ENCODE results near the gene TMEM43. TPM values are rescaled to one million over a fixed set of nuclear protein-coding genes. Genes with fewer than 3 reads are reported as not detected.

The TMEM43 gene
- total and polyA plus RNA-seq, 2 of the 13 experiments (the other 11 are each of a cell fraction or from before 2014, with no cell fraction given), result 48.9 to 50.5 TPM

DNA sequence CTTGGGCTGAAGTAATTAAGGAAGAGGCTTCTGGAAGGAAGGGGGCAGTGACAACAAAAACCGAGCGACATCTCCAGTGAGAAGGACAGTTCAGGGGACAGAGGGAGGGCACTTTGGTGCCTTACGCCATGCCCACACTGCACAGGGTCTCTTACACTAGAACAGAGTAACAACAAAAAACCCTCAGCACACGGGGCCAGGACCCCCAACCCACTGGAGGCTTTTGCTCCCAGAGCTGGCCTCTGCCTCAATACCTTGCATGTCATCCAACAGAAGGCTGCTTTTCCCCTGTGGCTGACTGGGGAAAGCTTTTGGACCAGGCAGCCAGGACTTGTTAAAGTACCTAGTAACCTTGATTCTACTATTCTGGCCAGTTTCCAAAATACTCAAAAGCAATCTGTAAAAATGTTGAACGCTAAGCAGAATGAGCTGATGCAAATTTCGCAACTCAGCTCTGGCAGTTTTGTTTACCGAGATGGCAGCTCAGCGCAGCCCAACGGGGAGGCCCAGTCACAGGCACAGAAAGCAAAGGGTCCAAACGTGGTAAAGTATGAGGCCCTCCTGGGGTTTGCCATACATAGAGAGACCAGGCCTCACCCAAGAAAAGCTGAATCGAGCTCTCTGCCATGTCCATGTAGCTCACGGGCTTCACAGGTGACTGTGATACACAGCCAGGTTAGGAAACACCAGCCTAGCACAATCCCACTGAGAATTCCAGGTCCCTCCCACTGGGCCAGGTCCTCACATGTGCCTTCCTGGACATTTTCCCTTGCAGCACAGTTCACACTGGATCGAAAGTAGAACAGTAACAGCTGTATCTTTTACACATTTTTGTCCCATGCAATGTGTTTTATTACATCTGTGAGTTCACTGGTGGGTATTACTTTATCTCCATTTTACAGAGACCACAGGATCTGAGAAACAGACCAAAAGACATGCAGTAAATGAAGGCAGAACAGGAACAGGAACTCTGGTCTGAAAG is 6.2 kb upstream of the TMEM43 start (continued):
- TF ChIP-seq, protein P1, sequence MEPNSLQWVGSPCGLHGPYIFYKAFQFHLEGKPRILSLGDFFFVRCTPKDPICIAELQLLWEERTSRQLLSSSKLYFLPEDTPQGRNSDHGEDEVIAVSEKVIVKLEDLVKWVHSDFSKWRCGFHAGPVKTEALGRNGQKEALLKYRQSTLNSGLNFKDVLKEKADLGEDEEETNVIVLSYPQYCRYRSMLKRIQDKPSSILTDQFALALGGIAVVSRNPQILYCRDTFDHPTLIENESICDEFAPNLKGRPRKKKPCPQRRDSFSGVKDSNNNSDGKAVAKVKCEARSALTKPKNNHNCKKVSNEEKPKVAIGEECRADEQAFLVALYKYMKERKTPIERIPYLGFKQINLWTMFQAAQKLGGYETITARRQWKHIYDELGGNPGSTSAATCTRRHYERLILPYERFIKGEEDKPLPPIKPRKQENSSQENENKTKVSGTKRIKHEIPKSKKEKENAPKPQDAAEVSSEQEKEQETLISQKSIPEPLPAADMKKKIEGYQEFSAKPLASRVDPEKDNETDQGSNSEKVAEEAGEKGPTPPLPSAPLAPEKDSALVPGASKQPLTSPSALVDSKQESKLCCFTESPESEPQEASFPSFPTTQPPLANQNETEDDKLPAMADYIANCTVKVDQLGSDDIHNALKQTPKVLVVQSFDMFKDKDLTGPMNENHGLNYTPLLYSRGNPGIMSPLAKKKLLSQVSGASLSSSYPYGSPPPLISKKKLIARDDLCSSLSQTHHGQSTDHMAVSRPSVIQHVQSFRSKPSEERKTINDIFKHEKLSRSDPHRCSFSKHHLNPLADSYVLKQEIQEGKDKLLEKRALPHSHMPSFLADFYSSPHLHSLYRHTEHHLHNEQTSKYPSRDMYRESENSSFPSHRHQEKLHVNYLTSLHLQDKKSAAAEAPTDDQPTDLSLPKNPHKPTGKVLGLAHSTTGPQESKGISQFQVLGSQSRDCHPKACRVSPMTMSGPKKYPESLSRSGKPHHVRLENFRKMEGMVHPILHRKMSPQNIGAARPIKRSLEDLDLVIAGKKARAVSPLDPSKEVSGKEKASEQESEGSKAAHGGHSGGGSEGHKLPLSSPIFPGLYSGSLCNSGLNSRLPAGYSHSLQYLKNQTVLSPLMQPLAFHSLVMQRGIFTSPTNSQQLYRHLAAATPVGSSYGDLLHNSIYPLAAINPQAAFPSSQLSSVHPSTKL (CRISPR knock-in tag; IDR thresholded peaks at IDR 0.05), result peak; percentile 78
- peak; percentile 68; the same call in 1 of the 2 replicates for TF ChIP-seq ZNF274 (CRISPR knock-in tag; IDR thresholded peaks at IDR 0.05)
- TF ChIP-seq ZSCAN21 (CRISPR knock-in tag; IDR thresholded peaks at IDR 0.05; ENCODE audit: borderline replicate concordance), result peak; percentile 68; the same call in 1 of the 2 replicates
- TF ChIP-seq ISL2 (CRISPR knock-in tag; IDR thresholded peaks at IDR 0.05), result peak; percentile 61; the same call in 1 of the 2 replicates
- TF ChIP-seq CAMTA2 (CRISPR knock-in tag; IDR thresholded peaks at IDR 0.05; ENCODE audit: borderline replicate concordance), result 0 out of 2 replicates have a peak, but pooled peaks have one; percentile 58
- TF ChIP-seq, protein P2, sequence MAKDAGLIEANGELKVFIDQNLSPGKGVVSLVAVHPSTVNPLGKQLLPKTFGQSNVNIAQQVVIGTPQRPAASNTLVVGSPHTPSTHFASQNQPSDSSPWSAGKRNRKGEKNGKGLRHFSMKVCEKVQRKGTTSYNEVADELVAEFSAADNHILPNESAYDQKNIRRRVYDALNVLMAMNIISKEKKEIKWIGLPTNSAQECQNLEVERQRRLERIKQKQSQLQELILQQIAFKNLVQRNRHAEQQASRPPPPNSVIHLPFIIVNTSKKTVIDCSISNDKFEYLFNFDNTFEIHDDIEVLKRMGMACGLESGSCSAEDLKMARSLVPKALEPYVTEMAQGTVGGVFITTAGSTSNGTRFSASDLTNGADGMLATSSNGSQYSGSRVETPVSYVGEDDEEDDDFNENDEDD (CRISPR knock-in tag; IDR thresholded peaks at IDR 0.05; ENCODE audit: borderline replicate concordance), result 0 out of 2 replicates have a peak, but pooled peaks have one; percentile 7
- 0 out of 2 replicates have a peak, but pooled peaks have one; percentile 46 for TF ChIP-seq ZMYM3 (CRISPR knock-in tag; IDR thresholded peaks at IDR 0.05)
- peak; percentile 85 for TF ChIP-seq THAP11 (CRISPR knock-in tag; IDR thresholded peaks at IDR 0.05)
- TF ChIP-seq, protein P3, sequence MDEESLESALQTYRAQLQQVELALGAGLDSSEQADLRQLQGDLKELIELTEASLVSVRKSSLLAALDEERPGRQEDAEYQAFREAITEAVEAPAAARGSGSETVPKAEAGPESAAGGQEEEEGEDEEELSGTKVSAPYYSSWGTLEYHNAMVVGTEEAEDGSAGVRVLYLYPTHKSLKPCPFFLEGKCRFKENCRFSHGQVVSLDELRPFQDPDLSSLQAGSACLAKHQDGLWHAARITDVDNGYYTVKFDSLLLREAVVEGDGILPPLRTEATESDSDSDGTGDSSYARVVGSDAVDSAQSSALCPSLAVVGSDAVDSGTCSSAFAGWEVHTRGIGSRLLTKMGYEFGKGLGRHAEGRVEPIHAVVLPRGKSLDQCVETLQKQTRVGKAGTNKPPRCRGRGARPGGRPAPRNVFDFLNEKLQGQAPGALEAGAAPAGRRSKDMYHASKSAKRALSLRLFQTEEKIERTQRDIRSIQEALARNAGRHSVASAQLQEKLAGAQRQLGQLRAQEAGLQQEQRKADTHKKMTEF (CRISPR knock-in tag; IDR thresholded peaks at IDR 0.05), result peak; percentile 72
- peak; percentile 68 for TF ChIP-seq FOSL2 (CRISPR knock-in tag; IDR thresholded peaks at IDR 0.05)
- TF ChIP-seq, protein P4, sequence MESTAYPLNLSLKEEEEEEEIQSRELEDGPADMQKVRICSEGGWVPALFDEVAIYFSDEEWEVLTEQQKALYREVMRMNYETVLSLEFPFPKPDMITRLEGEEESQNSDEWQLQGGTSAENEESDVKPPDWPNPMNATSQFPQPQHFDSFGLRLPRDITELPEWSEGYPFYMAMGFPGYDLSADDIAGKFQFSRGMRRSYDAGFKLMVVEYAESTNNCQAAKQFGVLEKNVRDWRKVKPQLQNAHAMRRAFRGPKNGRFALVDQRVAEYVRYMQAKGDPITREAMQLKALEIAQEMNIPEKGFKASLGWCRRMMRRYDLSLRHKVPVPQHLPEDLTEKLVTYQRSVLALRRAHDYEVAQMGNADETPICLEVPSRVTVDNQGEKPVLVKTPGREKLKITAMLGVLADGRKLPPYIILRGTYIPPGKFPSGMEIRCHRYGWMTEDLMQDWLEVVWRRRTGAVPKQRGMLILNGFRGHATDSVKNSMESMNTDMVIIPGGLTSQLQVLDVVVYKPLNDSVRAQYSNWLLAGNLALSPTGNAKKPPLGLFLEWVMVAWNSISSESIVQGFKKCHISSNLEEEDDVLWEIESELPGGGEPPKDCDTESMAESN (CRISPR knock-in tag; conservative IDR thresholded peaks at IDR 0.05), result no peak
- TF ChIP-seq, protein P5, sequence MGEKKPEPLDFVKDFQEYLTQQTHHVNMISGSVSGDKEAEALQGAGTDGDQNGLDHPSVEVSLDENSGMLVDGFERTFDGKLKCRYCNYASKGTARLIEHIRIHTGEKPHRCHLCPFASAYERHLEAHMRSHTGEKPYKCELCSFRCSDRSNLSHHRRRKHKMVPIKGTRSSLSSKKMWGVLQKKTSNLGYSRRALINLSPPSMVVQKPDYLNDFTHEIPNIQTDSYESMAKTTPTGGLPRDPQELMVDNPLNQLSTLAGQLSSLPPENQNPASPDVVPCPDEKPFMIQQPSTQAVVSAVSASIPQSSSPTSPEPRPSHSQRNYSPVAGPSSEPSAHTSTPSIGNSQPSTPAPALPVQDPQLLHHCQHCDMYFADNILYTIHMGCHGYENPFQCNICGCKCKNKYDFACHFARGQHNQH (CRISPR knock-in tag; IDR thresholded peaks at IDR 0.05), result peak; percentile 56; the same call in 1 of the 2 replicates
- TF ChIP-seq, protein P6, sequence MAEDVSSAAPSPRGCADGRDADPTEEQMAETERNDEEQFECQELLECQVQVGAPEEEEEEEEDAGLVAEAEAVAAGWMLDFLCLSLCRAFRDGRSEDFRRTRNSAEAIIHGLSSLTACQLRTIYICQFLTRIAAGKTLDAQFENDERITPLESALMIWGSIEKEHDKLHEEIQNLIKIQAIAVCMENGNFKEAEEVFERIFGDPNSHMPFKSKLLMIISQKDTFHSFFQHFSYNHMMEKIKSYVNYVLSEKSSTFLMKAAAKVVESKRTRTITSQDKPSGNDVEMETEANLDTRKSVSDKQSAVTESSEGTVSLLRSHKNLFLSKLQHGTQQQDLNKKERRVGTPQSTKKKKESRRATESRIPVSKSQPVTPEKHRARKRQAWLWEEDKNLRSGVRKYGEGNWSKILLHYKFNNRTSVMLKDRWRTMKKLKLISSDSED (CRISPR knock-in tag; IDR thresholded peaks at IDR 0.05), result no peak
- TF ChIP-seq ERF (CRISPR knock-in tag; IDR thresholded peaks at IDR 0.05), result peak; percentile 35; the same call in 1 of the 2 replicates
- peak; percentile 25 for TF ChIP-seq RBM39 (IDR thresholded peaks at IDR 0.05; ENCODE audit: low read depth, low read length, poor library complexity, severe bottlenecking)
